ENCODE data around the gene RAET1G. TPM values are rescaled to one million over a fixed set of nuclear protein-coding genes. Genes with fewer than 3 reads are reported as not detected.

Gene RAET1G
- total RNA-seq, 6 experiments from 2014 or later = 0.64 to 1.1 (median 0.83) TPM

- H3K27me3 Mint-ChIP-seq (ENCODE audit: insufficient read depth) = peaks cover 15% of the 10 kb centered on the region
- TF ChIP-seq CTCF (IDR thresholded peaks at IDR 0.05) = no peak
- H3K27ac Mint-ChIP-seq = no peak overlapping the region
- H3K9me3 Mint-ChIP-seq = peaks cover 24% of the 10 kb centered on the region
- H3K4me1 Mint-ChIP-seq (ENCODE audit: low read depth) = no peaks in the 10 kb centered on the region
- no peak for DNase-seq
- peaks cover 12% of the 10 kb centered on the region for H3K36me3 Mint-ChIP-seq (ENCODE audit: low read depth)
- no peak overlapping the region for H3K4me3 Mint-ChIP-seq
Measured at GRCh38 chr6:149905371-149905910, 17.5 kb downstream of the RAET1G start.

GRCh38 chr6:149904661-149905370 lies 18.1 kb downstream of the RAET1G start:
- Mint-ChIP-seq H3K4me1 (ENCODE audit: low read depth) (no peaks in the 10 kb centered on the region), H3K36me3 (ENCODE audit: low read depth) (peaks cover 12% of the 10 kb centered on the region), H3K4me3 (no peak overlapping the region), H3K9me3 (peaks cover 24% of the 10 kb centered on the region), H3K27me3 (ENCODE audit: insufficient read depth) (peaks cover 13% of the 10 kb centered on the region), H3K27ac (no peak overlapping the region)
- no peak for DNase-seq
- TF ChIP-seq CTCF (IDR thresholded peaks at IDR 0.05) = no peak

- no peak for DNase-seq
- Mint-ChIP-seq H3K36me3 (ENCODE audit: low read depth) (peaks cover 12% of the 10 kb centered on the region), H3K27ac (no peak overlapping the region), H3K4me3 (no peak overlapping the region), H3K27me3 (ENCODE audit: insufficient read depth) (peaks cover 13% of the 10 kb centered on the region), H3K4me1 (ENCODE audit: low read depth) (no peaks in the 10 kb centered on the region), H3K9me3 (peaks cover 18% of the 10 kb centered on the region)
- TF ChIP-seq CTCF (IDR thresholded peaks at IDR 0.05) = no peak
Measured at GRCh38 chr6:149903938-149904611, 18.8 kb downstream of the RAET1G start.

GRCh38 chr6:149901444-149902140 lies 21.3 kb downstream of the RAET1G start:
- no peak for DNase-seq
- Mint-ChIP-seq H3K4me3 (no peak overlapping the region), H3K27ac (no peak overlapping the region), H3K27me3 (ENCODE audit: insufficient read depth) (peaks cover 9% of the 10 kb centered on the region), H3K36me3 (ENCODE audit: low read depth) (no peaks in the 10 kb centered on the region), H3K9me3 (no peaks in the 10 kb centered on the region), H3K4me1 (ENCODE audit: low read depth) (peaks cover 21% of the 10 kb centered on the region)
- no peak for TF ChIP-seq CTCF (IDR thresholded peaks at IDR 0.05)

GRCh38 chr6:149900620-149901443 lies 22.1 kb downstream of the RAET1G start:
- no peak for DNase-seq
- Mint-ChIP-seq H3K9me3 (no peaks in the 10 kb centered on the region), H3K4me3 (no peak overlapping the region), H3K4me1 (ENCODE audit: low read depth) (peaks cover 29% of the 10 kb centered on the region), H3K36me3 (ENCODE audit: low read depth) (no peaks in the 10 kb centered on the region), H3K27me3 (ENCODE audit: insufficient read depth) (peaks cover 8% of the 10 kb centered on the region), H3K27ac (no peak overlapping the region)
- no peak for TF ChIP-seq CTCF (IDR thresholded peaks at IDR 0.05)

Measured in HFFc6 (cell line).